Activated CD4-positive, alpha-beta T cell treated with anti-CD3 and anti-CD28 coated beads, Interleukin-2, amount 10 ng/mL, durations not matched to agents 7 days and 5 days (primary cell): ENCODE results near the gene VPS13C. TPM values are rescaled to one million over a fixed set of nuclear protein-coding genes. Genes with fewer than 3 reads are reported as not detected.

ENCODE experiments used
- CTCF ChIA-PET: fragments of 350-600 bp; sonication (Branson Sonifier 250); formaldehyde crosslinking; loops from one replicate; lab custom pipeline; 2021; ENCODE audit warnings: antibody characterized with exemption; lab: Charles Lee
- POLR2A ChIA-PET: fragments of 350-600 bp; sonication (Branson Sonifier 250); formaldehyde crosslinking; loops from one replicate; lab custom pipeline; 2021; ENCODE audit warnings: antibody characterized with exemption; lab: Charles Lee
- DNase-seq: peaks from one replicate; pipeline ENCODE4 v3.0.0-alpha.2; 2020
- H3K27ac Mint-ChIP-seq: one replicate; pipeline ENCODE4 v1.8.0; 2021; ENCODE audit warnings: mild to moderate bottlenecking, moderate library complexity, mixed read lengths
- H3K27me3 Mint-ChIP-seq: one replicate; pipeline ENCODE4 v1.8.0; 2021; ENCODE audit warnings: mixed read lengths
- H3K36me3 Mint-ChIP-seq: one replicate; pipeline ENCODE4 v1.8.0; 2021; ENCODE audit warnings: low read depth, mixed read lengths
- H3K4me1 Mint-ChIP-seq: one replicate; pipeline ENCODE4 v1.8.0; 2021; ENCODE audit warnings: mixed read lengths
- H3K4me3 Mint-ChIP-seq: one replicate; pipeline ENCODE4 v1.8.0; 2021; ENCODE audit warnings: mild to moderate bottlenecking, moderate library complexity, mixed read lengths
- H3K9me3 Mint-ChIP-seq: one replicate; pipeline ENCODE4 v1.8.0; 2021; ENCODE audit warnings: mixed read lengths
- total RNA-seq, 2 experiments: library from RNA; stranded (reverse); gene quantifications; one replicate each; pipeline ENCODE4 v1.2.3, GENCODE V29; 2021

Gene VPS13C
- total RNA-seq, 2 experiments from 2014 or later: 80.4 to 88.0 TPM

GRCh38 chr15:61943992-61944391, 116.3 kb downstream of the VPS13C start:
- no peaks in the 10 kb centered on the region for H3K27me3 Mint-ChIP-seq
- CTCF ChIA-PET: no interaction called here
- peaks cover 49% of the 10 kb centered on the region for H3K36me3 Mint-ChIP-seq
- no peak for DNase-seq
- no peak overlapping the region for H3K4me3 Mint-ChIP-seq
- H3K9me3 Mint-ChIP-seq: peaks cover 6% of the 10 kb centered on the region
- no peaks in the 10 kb centered on the region for H3K4me1 Mint-ChIP-seq
- no peak overlapping the region for H3K27ac Mint-ChIP-seq
- POLR2A ChIA-PET: no interaction called here

GRCh38 chr15:61938249-61938648, 122.0 kb downstream of the VPS13C start:
- no peak overlapping the region for H3K4me3 Mint-ChIP-seq
- no peaks in the 10 kb centered on the region for H3K4me1 Mint-ChIP-seq
- H3K27ac Mint-ChIP-seq: no peak overlapping the region
- H3K9me3 Mint-ChIP-seq: no peaks in the 10 kb centered on the region
- H3K27me3 Mint-ChIP-seq: no peaks in the 10 kb centered on the region
- ChIA-PET POLR2A (no interaction called here), CTCF (no interaction called here)
- DNase-seq: no peak
- peaks cover 28% of the 10 kb centered on the region for H3K36me3 Mint-ChIP-seq

- H3K4me1 Mint-ChIP-seq: no peaks in the 10 kb centered on the region
- H3K36me3 Mint-ChIP-seq: peaks cover 19% of the 10 kb centered on the region
- no peak overlapping the region for H3K27ac Mint-ChIP-seq
- no peak for DNase-seq
- CTCF ChIA-PET: no interaction called here
- H3K4me3 Mint-ChIP-seq: no peak overlapping the region
- no peaks in the 10 kb centered on the region for H3K27me3 Mint-ChIP-seq
- no peaks in the 10 kb centered on the region for H3K9me3 Mint-ChIP-seq
- POLR2A ChIA-PET: no interaction called here
Observed at GRCh38 chr15:61936528-61937195, 123.6 kb downstream of the VPS13C start.

- POLR2A ChIA-PET: no interaction called here
Observed at GRCh38 chr15:61935493-61935892, 124.8 kb downstream of the VPS13C start.

GRCh38 chr15:61929452-61929851, 130.8 kb downstream of the VPS13C start:
- POLR2A ChIA-PET: no interaction called here
- Mint-ChIP-seq H3K27ac (no peak overlapping the region), H3K9me3 (no peaks in the 10 kb centered on the region), H3K36me3 (peaks cover 27% of the 10 kb centered on the region), H3K4me3 (no peak overlapping the region), H3K4me1 (no peaks in the 10 kb centered on the region), H3K27me3 (no peaks in the 10 kb centered on the region)
- CTCF ChIA-PET: no interaction called here
- no peak for DNase-seq

More at GRCh38 chr15:61935493-61935892, 124.8 kb downstream of the VPS13C start:
- H3K27me3 Mint-ChIP-seq: no peaks in the 10 kb centered on the region
- H3K27ac Mint-ChIP-seq: no peak overlapping the region
- H3K9me3 Mint-ChIP-seq: no peaks in the 10 kb centered on the region
- peaks cover 18% of the 10 kb centered on the region for H3K36me3 Mint-ChIP-seq
- DNase-seq: no peak
- CTCF ChIA-PET: no interaction called here
- H3K4me1 Mint-ChIP-seq: no peaks in the 10 kb centered on the region
- H3K4me3 Mint-ChIP-seq: no peak overlapping the region

GRCh38 chr15:61923173-61923572, 137.1 kb downstream of the VPS13C start:
- Mint-ChIP-seq H3K36me3 (peaks cover 24% of the 10 kb centered on the region), H3K27ac (no peak overlapping the region), H3K4me3 (no peak overlapping the region), H3K4me1 (no peaks in the 10 kb centered on the region), H3K9me3 (no peaks in the 10 kb centered on the region), H3K27me3 (no peaks in the 10 kb centered on the region)
- CTCF ChIA-PET: no interaction called here
- POLR2A ChIA-PET: no interaction called here
- DNase-seq: no peak

- no peak overlapping the region for H3K27ac Mint-ChIP-seq
- no peaks in the 10 kb centered on the region for H3K27me3 Mint-ChIP-seq
- peaks cover 28% of the 10 kb centered on the region for H3K36me3 Mint-ChIP-seq
- CTCF ChIA-PET: interaction anchor here (1.7 kb wide), 1 partner anchor 13 kb away, joined by 3 read pairs; no protein-coding TSS in a partner anchor
- POLR2A ChIA-PET: no interaction called here
- H3K9me3 Mint-ChIP-seq: no peaks in the 10 kb centered on the region
- H3K4me1 Mint-ChIP-seq: no peaks in the 10 kb centered on the region
- no peak for DNase-seq
- H3K4me3 Mint-ChIP-seq: no peak overlapping the region
Observed at GRCh38 chr15:61921093-61921492, 139.2 kb downstream of the VPS13C start.

- no peak for DNase-seq
- Mint-ChIP-seq H3K4me1 (no peaks in the 10 kb centered on the region), H3K4me3 (no peak overlapping the region), H3K36me3 (peaks cover 41% of the 10 kb centered on the region), H3K27ac (no peak overlapping the region), H3K27me3 (no peaks in the 10 kb centered on the region), H3K9me3 (no peaks in the 10 kb centered on the region)
- CTCF ChIA-PET: interaction anchor here (1.0 kb wide), 1 partner anchor 13 kb away, joined by 3 read pairs; no protein-coding TSS in a partner anchor
- POLR2A ChIA-PET: no interaction called here
Observed at GRCh38 chr15:61917457-61917856, 142.8 kb downstream of the VPS13C start.

GRCh38 chr15:61916104-61916503, 144.1 kb downstream of the VPS13C start:
- ChIA-PET POLR2A (no interaction called here), CTCF (no interaction called here)
- Mint-ChIP-seq H3K9me3 (no peaks in the 10 kb centered on the region), H3K27ac (no peak overlapping the region), H3K4me1 (no peaks in the 10 kb centered on the region), H3K27me3 (no peaks in the 10 kb centered on the region), H3K4me3 (no peak overlapping the region), H3K36me3 (peaks cover 38% of the 10 kb centered on the region)
- DNase-seq: no peak

GRCh38 chr15:61915640-61916039, 144.6 kb downstream of the VPS13C start:
- Mint-ChIP-seq H3K27me3 (no peaks in the 10 kb centered on the region), H3K27ac (no peak overlapping the region), H3K4me3 (no peak overlapping the region), H3K36me3 (peaks cover 40% of the 10 kb centered on the region), H3K4me1 (no peaks in the 10 kb centered on the region), H3K9me3 (no peaks in the 10 kb centered on the region)
- ChIA-PET CTCF (no interaction called here), POLR2A (no interaction called here)
- no peak for DNase-seq

GRCh38 chr15:61910839-61911369, 149.3 kb downstream of the VPS13C start:
- Mint-ChIP-seq H3K4me3 (no peak overlapping the region), H3K36me3 (peaks cover 54% of the 10 kb centered on the region), H3K9me3 (no peaks in the 10 kb centered on the region), H3K27ac (no peak overlapping the region), H3K4me1 (no peaks in the 10 kb centered on the region), H3K27me3 (no peaks in the 10 kb centered on the region)
- ChIA-PET CTCF (no interaction called here), POLR2A (no interaction called here)
- DNase-seq: no peak

GRCh38 chr15:61908241-61908640, 152.0 kb downstream of the VPS13C start:
- POLR2A ChIA-PET: no interaction called here
- no peaks in the 10 kb centered on the region for H3K27me3 Mint-ChIP-seq
- no peak overlapping the region for H3K4me3 Mint-ChIP-seq
- H3K27ac Mint-ChIP-seq: no peak overlapping the region
- DNase-seq: no peak
- peaks cover 4% of the 10 kb centered on the region for H3K4me1 Mint-ChIP-seq
- CTCF ChIA-PET: no interaction called here
- peaks cover 59% of the 10 kb centered on the region for H3K36me3 Mint-ChIP-seq
- peaks cover 8% of the 10 kb centered on the region for H3K9me3 Mint-ChIP-seq

GRCh38 chr15:61907753-61908086, 152.5 kb downstream of the VPS13C start:
- CTCF ChIA-PET: no interaction called here

More at GRCh38 chr15:61907753-61908086, 152.5 kb downstream of the VPS13C start:
- POLR2A ChIA-PET: no interaction called here
- H3K36me3 Mint-ChIP-seq: peaks cover 59% of the 10 kb centered on the region
- H3K4me1 Mint-ChIP-seq: peaks cover 4% of the 10 kb centered on the region
- no peak overlapping the region for H3K4me3 Mint-ChIP-seq
- no peak for DNase-seq
- no peak overlapping the region for H3K27ac Mint-ChIP-seq
- H3K9me3 Mint-ChIP-seq: peaks cover 8% of the 10 kb centered on the region
- no peaks in the 10 kb centered on the region for H3K27me3 Mint-ChIP-seq
